K562 (cell line): Measurements from ENCODE around the gene POLR3GL. TPM values are rescaled to one million over a fixed set of nuclear protein-coding genes. Genes with fewer than 3 reads are reported as not detected.

Experiments used
- C11orf30 ChIP-seq: fragments of 450-650 bp; IDR thresholded peaks from 2 replicates; pipeline ENCODE4 v1.6.1; 2016; ENCODE audit warnings: low read depth, mild to moderate bottlenecking
- CREB1 ChIP-seq, 2 experiments: sonication (generic) in 1 of 2; formaldehyde crosslinking in 1 of 2; IDR thresholded peaks; 2 replicates each; pipeline versions ENCODE4 v1.6.1 to v1.8.0; 2012 to 2022; ENCODE audit warnings: inconsistent platforms in 1 of 2, mild to moderate bottlenecking in 1 of 2, missing genetic modification reagents in 1 of 2, moderate library complexity in 1 of 2
- E2F3 ChIP-seq: fragments of 250-450 bp; sonication (Bioruptor Pico); IDR thresholded peaks from 2 replicates; pipeline ENCODE4 v1.4.0; 2020; ENCODE audit warnings: mild to moderate bottlenecking
- EGR1 ChIP-seq: fragments of 450-650 bp; conservative IDR thresholded peaks from 2 replicates; pipeline ENCODE4 v1.6.1; 2017; ENCODE audit warnings: mild to moderate bottlenecking
- FOXK2 ChIP-seq, 2 experiments: fragments of 450-650 bp; IDR thresholded peaks in 1 of 2; conservative IDR thresholded peaks in 1 of 2; 2 replicates each; pipeline ENCODE4 v1.6.1; 2016; ENCODE audit warnings: low read depth in 2 of 2, mild to moderate bottlenecking in 1 of 2
- HDAC6 ChIP-seq: IDR thresholded peaks from 2 replicates; pipeline ENCODE4 v1.6.1; 2012; ENCODE audit warnings: low read depth, mild to moderate bottlenecking, control low read depth, inconsistent platforms, low read length, moderate library complexity
- HNRNPLL ChIP-seq: fragments of 200-400 bp; formaldehyde crosslinking; IDR thresholded peaks from 2 replicates; pipeline ENCODE4 v1.6.1; 2017; ENCODE audit warnings: low read length, low read depth, mild to moderate bottlenecking; ENCODE audit not compliant: poor library complexity, severe bottlenecking
- NCOA4 ChIP-seq: fragments of 450-650 bp; IDR thresholded peaks from 2 replicates; pipeline ENCODE4 v1.6.1; 2018; ENCODE audit warnings: mild to moderate bottlenecking; ENCODE audit not compliant: partially characterized antibody
- SPI1 ChIP-seq: IDR thresholded peaks from 2 replicates; pipeline ENCODE4 v1.6.1; 2011; ENCODE audit warnings: low read depth, low read length, control low read depth, borderline replicate concordance
- TEAD2 ChIP-seq: fragments of 450-650 bp; IDR thresholded peaks from 2 replicates; pipeline ENCODE4 v1.6.1; 2016; ENCODE audit warnings: missing genetic modification characterization, control low read depth, missing compliant biosample characterization
- ZNF282 ChIP-seq: sonication (generic); formaldehyde crosslinking; IDR thresholded peaks from 2 replicates; pipeline ENCODE4 v1.8.1; 2023; ENCODE audit warnings: missing genetic modification reagents
- ZNF324 ChIP-seq: fragments of 250-450 bp; sonication (Bioruptor Pico); IDR thresholded peaks from 2 replicates; pipeline ENCODE4 v1.4.0; 2020; ENCODE audit warnings: mild to moderate bottlenecking
- ZNF584 ChIP-seq: fragments of 200-800 bp; sonication (Bioruptor generic); IDR thresholded peaks from 2 replicates; pipeline ENCODE4 v1.6.1; 2016; ENCODE audit warnings: low read depth, mild to moderate bottlenecking, missing genetic modification characterization, missing compliant biosample characterization
- ZZZ3 ChIP-seq: fragments of 450-650 bp; IDR thresholded peaks from 2 replicates; pipeline ENCODE4 v1.6.1; 2016; ENCODE audit warnings: antibody characterized with exemption, mild to moderate bottlenecking, moderate library complexity
- polyA plus RNA-seq, 8 experiments: library from polyadenylated mRNA; depleted of rRNA in 4 of 8; stranded (reverse) in 5 of 8; unstranded in 3 of 8; fragments of >200 nt; fragmentation: Nextera tagmentation in 2 of 8; fragmentation: Illumina TruSeq in 1 of 8; extraction: Ambion mirVana in 2 of 8; extraction: Trizol in 1 of 8; gene quantifications; 2 replicates each; pipeline versions ENCODE4 v1.2.1 to v1.2.3, GENCODE V29; 2011 to 2014; ENCODE audit warnings: inconsistent platforms in 1 of 8, missing spikeins in 1 of 8
- total RNA-seq, 7 experiments: library from RNA; depleted of rRNA in 6 of 7; stranded (reverse); fragments of >200 nt in 6 of 7; fragmentation: Illumina TruSeq in 2 of 7; extraction: Trizol in 2 of 7; gene quantifications; 2 replicates each; pipeline versions ENCODE4 v1.2.1 to v1.2.3, GENCODE V29; 2011 to 2021; ENCODE audit warnings: low replicate concordance in 1 of 7
- TF ChIP-seq, protein P1 (sequence below): sonication (generic); formaldehyde crosslinking; IDR thresholded peaks from 2 replicates; pipeline ENCODE4 v1.9.0; 2022; ENCODE audit warnings: mild to moderate bottlenecking, missing genetic modification reagents
- TF ChIP-seq, protein P2 (sequence below): sonication (generic); formaldehyde crosslinking; IDR thresholded peaks from 2 replicates; pipeline ENCODE4 v1.5.0; 2020; ENCODE audit warnings: missing genetic modification reagents
- TF ChIP-seq, protein P3 (sequence below): IDR thresholded peaks from 3 replicates; pipeline ENCODE4 v1.6.1; 2011; ENCODE audit warnings: borderline replicate concordance, mild to moderate bottlenecking, moderate library complexity; ENCODE audit not compliant: insufficient read length; ENCODE audit errors: extremely low read depth
- TF ChIP-seq, protein P4 (sequence below): fragments of 250-450 bp; sonication (Bioruptor Pico); IDR thresholded peaks from 2 replicates; pipeline ENCODE4 v1.4.0; 2020; ENCODE audit warnings: mild to moderate bottlenecking, moderate library complexity
- TF ChIP-seq, protein P5 (sequence below): fragments of 450-650 bp; formaldehyde crosslinking; IDR thresholded peaks from 2 replicates; pipeline ENCODE4 v1.4.0; 2020; ENCODE audit warnings: mild to moderate bottlenecking, mixed read lengths

The POLR3GL gene
- total and polyA plus RNA-seq, 9 of the 15 experiments (the other 6 are each of a cell fraction or from before 2014, with no cell fraction given): 14.6 to 48.4 (median 38.2) TPM

DNA sequence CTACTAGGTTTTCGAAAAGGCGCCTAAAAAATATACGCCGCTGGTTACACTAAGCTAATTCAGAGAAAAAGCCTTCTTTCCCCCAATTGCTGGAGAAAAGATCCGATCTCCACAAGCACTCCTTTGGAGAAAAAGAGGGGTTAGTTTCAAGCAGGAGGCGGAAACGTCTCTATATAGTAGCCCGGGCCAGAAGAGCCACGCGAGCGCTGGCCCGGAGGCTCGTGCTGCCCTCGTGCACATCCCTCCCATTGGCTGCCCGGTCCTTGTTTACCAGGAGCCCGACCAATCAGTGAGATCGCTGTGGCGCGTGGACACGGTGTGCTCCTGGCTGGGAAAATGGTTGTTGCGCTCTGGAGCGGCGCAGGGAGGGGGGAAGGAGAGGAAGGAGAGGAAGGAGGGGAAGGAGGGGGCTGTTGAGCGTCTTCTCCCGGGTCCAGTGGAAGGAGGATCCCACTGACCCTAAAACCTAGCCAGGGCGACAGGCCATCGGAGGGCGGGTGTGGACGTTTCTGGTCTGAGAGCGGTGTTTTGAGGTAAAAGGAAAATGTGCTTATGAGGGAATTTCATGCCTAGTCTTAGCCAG lies 32.0 kb downstream of the POLR3GL start, which contains the start of gene TXNIP (continued):
- TF ChIP-seq, protein P1, sequence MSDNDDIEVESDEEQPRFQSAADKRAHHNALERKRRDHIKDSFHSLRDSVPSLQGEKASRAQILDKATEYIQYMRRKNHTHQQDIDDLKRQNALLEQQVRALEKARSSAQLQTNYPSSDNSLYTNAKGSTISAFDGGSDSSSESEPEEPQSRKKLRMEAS (CRISPR knock-in tag): peak; percentile 92
- TF ChIP-seq E2F3 (CRISPR knock-in tag) (no peak), ZNF584 (no peak), SPI1 (peak; percentile 43; the same call in 1 of the 2 replicates), ZZZ3 (no peak), NCOA4 (no peak), EGR1 (peak; percentile 56), CREB1 (IDR thresholded peaks at IDR 0.05) (peak; percentile 55), CREB1 (CRISPR knock-in tag; IDR thresholded peaks at IDR 0.05) (no peak; the same call in 1 of the 2 replicates), TEAD2 (tag) (no peak), ZNF282 (CRISPR knock-in tag) (no peak), HNRNPLL (peak; percentile 50), ZNF324 (CRISPR knock-in tag) (no peak), FOXK2 (conservative IDR thresholded peaks at IDR 0.05 in 1 of 2, IDR thresholded peaks at IDR 0.05 in 1 of 2; ENCODE audit: low read depth in 2 of 2) (peak; percentile 99 to 100), HDAC6 (no peak), C11orf30 (peak; percentile 78)
- TF ChIP-seq, protein P2, sequence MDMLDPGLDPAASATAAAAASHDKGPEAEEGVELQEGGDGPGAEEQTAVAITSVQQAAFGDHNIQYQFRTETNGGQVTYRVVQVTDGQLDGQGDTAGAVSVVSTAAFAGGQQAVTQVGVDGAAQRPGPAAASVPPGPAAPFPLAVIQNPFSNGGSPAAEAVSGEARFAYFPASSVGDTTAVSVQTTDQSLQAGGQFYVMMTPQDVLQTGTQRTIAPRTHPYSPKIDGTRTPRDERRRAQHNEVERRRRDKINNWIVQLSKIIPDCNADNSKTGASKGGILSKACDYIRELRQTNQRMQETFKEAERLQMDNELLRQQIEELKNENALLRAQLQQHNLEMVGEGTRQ (CRISPR knock-in tag): no peak
- TF ChIP-seq, protein P3, sequence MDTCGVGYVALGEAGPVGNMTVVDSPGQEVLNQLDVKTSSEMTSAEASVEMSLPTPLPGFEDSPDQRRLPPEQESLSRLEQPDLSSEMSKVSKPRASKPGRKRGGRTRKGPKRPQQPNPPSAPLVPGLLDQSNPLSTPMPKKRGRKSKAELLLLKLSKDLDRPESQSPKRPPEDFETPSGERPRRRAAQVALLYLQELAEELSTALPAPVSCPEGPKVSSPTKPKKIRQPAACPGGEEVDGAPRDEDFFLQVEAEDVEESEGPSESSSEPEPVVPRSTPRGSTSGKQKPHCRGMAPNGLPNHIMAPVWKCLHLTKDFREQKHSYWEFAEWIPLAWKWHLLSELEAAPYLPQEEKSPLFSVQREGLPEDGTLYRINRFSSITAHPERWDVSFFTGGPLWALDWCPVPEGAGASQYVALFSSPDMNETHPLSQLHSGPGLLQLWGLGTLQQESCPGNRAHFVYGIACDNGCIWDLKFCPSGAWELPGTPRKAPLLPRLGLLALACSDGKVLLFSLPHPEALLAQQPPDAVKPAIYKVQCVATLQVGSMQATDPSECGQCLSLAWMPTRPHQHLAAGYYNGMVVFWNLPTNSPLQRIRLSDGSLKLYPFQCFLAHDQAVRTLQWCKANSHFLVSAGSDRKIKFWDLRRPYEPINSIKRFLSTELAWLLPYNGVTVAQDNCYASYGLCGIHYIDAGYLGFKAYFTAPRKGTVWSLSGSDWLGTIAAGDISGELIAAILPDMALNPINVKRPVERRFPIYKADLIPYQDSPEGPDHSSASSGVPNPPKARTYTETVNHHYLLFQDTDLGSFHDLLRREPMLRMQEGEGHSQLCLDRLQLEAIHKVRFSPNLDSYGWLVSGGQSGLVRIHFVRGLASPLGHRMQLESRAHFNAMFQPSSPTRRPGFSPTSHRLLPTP: no peak
- TF ChIP-seq, protein P4, sequence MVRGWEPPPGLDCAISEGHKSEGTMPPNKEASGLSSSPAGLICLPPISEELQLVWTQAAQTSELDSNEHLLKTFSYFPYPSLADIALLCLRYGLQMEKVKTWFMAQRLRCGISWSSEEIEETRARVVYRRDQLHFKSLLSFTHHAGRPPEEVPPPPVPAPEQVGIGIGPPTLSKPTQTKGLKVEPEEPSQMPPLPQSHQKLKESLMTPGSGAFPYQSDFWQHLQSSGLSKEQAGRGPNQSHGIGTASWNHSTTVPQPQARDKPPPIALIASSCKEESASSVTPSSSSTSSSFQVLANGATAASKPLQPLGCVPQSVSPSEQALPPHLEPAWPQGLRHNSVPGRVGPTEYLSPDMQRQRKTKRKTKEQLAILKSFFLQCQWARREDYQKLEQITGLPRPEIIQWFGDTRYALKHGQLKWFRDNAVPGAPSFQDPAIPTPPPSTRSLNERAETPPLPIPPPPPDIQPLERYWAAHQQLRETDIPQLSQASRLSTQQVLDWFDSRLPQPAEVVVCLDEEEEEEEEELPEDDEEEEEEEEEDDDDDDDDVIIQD: no peak
- TF ChIP-seq, protein P5, sequence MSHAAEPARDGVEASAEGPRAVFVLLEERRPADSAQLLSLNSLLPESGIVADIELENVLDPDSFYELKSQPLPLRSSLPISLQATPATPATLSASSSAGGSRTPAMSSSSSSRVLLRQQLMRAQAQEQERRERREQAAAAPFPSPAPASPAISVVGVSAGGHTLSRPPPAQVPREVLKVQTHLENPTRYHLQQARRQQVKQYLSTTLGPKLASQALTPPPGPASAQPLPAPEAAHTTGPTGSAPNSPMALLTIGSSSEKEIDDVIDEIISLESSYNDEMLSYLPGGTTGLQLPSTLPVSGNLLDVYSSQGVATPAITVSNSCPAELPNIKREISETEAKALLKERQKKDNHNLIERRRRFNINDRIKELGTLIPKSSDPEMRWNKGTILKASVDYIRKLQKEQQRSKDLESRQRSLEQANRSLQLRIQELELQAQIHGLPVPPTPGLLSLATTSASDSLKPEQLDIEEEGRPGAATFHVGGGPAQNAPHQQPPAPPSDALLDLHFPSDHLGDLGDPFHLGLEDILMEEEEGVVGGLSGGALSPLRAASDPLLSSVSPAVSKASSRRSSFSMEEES (CRISPR knock-in tag): peak; percentile 64
